HFF-Myc (cell line): ENCODE measurements around the gene CIROP.

ENCODE experiments used
- DNase-seq: peaks from one replicate; pipeline ENCODE4 v3.0.0-alpha.2; 2011; ENCODE audit warnings: low read depth; ENCODE audit errors: extremely low read depth
- H3K4me3 ChIP-seq: replicated peaks from 2 replicates; pipeline ENCODE4 v1.5.1; 2011; ENCODE audit warnings: low read depth, mild to moderate bottlenecking, control low read depth, low read length
- TF ChIP-seq, protein P1 (sequence below): IDR thresholded peaks from 2 replicates; pipeline ENCODE4 v1.5.1; 2012; ENCODE audit warnings: mild to moderate bottlenecking, low read depth, low read length, control low read depth; ENCODE audit errors: missing control alignments

The CIROP gene

GRCh38 chr14:23051141-23052057, 53.4 kb downstream of the CIROP start:
- TF ChIP-seq, protein P1, sequence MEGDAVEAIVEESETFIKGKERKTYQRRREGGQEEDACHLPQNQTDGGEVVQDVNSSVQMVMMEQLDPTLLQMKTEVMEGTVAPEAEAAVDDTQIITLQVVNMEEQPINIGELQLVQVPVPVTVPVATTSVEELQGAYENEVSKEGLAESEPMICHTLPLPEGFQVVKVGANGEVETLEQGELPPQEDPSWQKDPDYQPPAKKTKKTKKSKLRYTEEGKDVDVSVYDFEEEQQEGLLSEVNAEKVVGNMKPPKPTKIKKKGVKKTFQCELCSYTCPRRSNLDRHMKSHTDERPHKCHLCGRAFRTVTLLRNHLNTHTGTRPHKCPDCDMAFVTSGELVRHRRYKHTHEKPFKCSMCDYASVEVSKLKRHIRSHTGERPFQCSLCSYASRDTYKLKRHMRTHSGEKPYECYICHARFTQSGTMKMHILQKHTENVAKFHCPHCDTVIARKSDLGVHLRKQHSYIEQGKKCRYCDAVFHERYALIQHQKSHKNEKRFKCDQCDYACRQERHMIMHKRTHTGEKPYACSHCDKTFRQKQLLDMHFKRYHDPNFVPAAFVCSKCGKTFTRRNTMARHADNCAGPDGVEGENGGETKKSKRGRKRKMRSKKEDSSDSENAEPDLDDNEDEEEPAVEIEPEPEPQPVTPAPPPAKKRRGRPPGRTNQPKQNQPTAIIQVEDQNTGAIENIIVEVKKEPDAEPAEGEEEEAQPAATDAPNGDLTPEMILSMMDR: no peak
- DNase-seq: no peak
- no peak overlapping the region for H3K4me3 ChIP-seq
